ENCODE data around the gene USP17L12. TPM values are rescaled to one million over a fixed set of nuclear protein-coding genes. Genes with fewer than 3 reads are reported as not detected.
"Not testable (repeated sequence)": the region's sequence is repeated elsewhere in the genome, so short reads cannot be mapped to it uniquely, and the experiment has no call there.

The USP17L12 gene
- total RNA-seq, 1 donor from 2014 or later, result not detected

DNA sequence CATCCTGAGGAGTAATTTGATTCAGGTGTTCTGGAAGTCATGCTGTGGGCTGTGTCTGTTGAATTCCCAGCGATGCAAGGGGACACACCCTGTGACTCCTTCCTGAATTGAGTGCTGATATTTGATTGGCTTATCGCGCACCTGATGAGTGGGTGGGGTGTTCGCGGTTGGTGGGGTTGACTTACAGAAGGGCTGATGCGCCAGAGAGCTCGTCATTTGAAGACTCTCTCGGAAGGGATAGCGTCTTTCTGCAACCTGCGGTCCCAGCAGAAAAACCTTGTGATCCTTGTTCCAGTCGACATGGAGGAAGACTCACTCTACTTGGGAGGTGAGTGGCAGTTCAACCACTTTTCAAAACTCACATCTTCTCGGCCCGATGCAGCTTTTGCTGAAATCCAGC lies 33.1 kb downstream of the USP17L12 start, which contains the start of gene USP17L19:
TSS of gene USP17L19 (plus strand) at position 301 of the 400 bp plus-strand sequence. CDS start at position 301, 0 bp downstream.
- not testable (repeated sequence) for H3K36me3 ChIP-seq (ENCODE audit: control insufficient read depth in 3 of 3, insufficient read depth in 3 of 3, low read length in 3 of 3); H3K9me3 ChIP-seq (ENCODE audit: control insufficient read depth in 3 of 3, low read length in 3 of 3); H3K9ac ChIP-seq (ENCODE audit: low read depth in 1 of 3, low read length in 3 of 3); H3K27ac ChIP-seq (ENCODE audit: low read depth, low read length); H3K4me1 ChIP-seq (ENCODE audit: control insufficient read depth in 3 of 3, insufficient read depth in 3 of 3, low read length in 3 of 3); H3K27me3 ChIP-seq (ENCODE audit: control insufficient read depth in 3 of 3, insufficient read depth in 3 of 3, low read length in 3 of 3); H3K4me3 ChIP-seq (ENCODE audit: low read length in 3 of 3)

DNA sequence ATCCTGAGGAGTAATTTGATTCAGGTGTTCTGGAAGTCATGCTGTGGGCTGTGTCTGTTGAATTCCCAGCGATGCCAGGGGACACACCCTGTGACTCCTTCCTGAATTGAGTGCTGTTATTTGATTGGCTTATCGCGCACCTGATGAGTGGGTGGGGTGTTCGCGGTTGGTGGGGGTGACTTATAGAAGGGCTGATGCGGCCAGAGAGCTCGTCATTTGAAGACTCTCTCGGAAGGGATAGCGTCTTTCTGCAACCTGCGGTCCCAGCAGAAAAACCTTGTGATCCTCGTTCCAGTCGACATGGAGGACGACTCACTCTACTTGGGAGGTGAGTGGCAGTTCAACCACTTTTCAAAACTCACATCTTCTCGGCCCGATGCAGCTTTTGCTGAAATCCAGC lies 37.9 kb downstream of the USP17L12 start, which contains the start of gene USP17L20:
TSS of gene USP17L20 (plus strand) at position 301 of the 400 bp plus-strand sequence. CDS start at position 301, 0 bp downstream.
- H3K9ac ChIP-seq (ENCODE audit: low read depth in 1 of 3, low read length in 3 of 3); H3K27me3 ChIP-seq (ENCODE audit: control insufficient read depth in 3 of 3, insufficient read depth in 3 of 3, low read length in 3 of 3); H3K27ac ChIP-seq (ENCODE audit: low read depth, low read length); H3K9me3 ChIP-seq (ENCODE audit: control insufficient read depth in 3 of 3, low read length in 3 of 3); H3K4me1 ChIP-seq (ENCODE audit: control insufficient read depth in 3 of 3, insufficient read depth in 3 of 3, low read length in 3 of 3); H3K36me3 ChIP-seq (ENCODE audit: control insufficient read depth in 3 of 3, insufficient read depth in 3 of 3, low read length in 3 of 3); H3K4me3 ChIP-seq (ENCODE audit: low read length in 3 of 3): not testable (repeated sequence)

DNA sequence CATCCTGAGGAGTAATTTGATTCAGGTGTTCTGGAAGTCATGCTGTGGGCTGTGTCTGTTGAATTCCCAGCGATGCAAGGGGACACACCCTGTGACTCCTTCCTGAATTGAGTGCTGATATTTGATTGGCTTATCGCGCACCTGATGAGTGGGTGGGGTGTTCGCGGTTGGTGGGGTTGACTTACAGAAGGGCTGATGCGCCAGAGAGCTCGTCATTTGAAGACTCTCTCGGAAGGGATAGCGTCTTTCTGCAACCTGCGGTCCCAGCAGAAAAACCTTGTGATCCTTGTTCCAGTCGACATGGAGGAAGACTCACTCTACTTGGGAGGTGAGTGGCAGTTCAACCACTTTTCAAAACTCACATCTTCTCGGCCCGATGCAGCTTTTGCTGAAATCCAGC lies 42.6 kb downstream of the USP17L12 start, which contains the start of gene USP17L21:
TSS of gene USP17L21 (plus strand) at position 301 of the 400 bp plus-strand sequence. CDS start at position 301, 0 bp downstream.
- H3K4me3 ChIP-seq (ENCODE audit: low read length in 3 of 3); H3K9ac ChIP-seq (ENCODE audit: low read depth in 1 of 3, low read length in 3 of 3); H3K36me3 ChIP-seq (ENCODE audit: control insufficient read depth in 3 of 3, insufficient read depth in 3 of 3, low read length in 3 of 3); H3K4me1 ChIP-seq (ENCODE audit: control insufficient read depth in 3 of 3, insufficient read depth in 3 of 3, low read length in 3 of 3); H3K27ac ChIP-seq (ENCODE audit: low read depth, low read length); H3K9me3 ChIP-seq (ENCODE audit: control insufficient read depth in 3 of 3, low read length in 3 of 3); H3K27me3 ChIP-seq (ENCODE audit: control insufficient read depth in 3 of 3, insufficient read depth in 3 of 3, low read length in 3 of 3): not testable (repeated sequence)

DNA sequence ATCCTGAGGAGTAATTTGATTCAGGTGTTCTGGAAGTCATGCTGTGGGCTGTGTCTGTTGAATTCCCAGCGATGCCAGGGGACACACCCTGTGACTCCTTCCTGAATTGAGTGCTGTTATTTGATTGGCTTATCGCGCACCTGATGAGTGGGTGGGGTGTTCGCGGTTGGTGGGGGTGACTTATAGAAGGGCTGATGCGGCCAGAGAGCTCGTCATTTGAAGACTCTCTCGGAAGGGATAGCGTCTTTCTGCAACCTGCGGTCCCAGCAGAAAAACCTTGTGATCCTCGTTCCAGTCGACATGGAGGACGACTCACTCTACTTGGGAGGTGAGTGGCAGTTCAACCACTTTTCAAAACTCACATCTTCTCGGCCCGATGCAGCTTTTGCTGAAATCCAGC lies 47.4 kb downstream of the USP17L12 start, which contains the start of gene USP17L22:
TSS of gene USP17L22 (plus strand) at position 301 of the 400 bp plus-strand sequence. CDS start at position 301, 0 bp downstream.
- not testable (repeated sequence) for H3K4me1 ChIP-seq (ENCODE audit: control insufficient read depth in 3 of 3, insufficient read depth in 3 of 3, low read length in 3 of 3); H3K27me3 ChIP-seq (ENCODE audit: control insufficient read depth in 3 of 3, insufficient read depth in 3 of 3, low read length in 3 of 3); H3K9ac ChIP-seq (ENCODE audit: low read depth in 1 of 3, low read length in 3 of 3); H3K4me3 ChIP-seq (ENCODE audit: low read length in 3 of 3); H3K9me3 ChIP-seq (ENCODE audit: control insufficient read depth in 3 of 3, low read length in 3 of 3); H3K27ac ChIP-seq (ENCODE audit: low read depth, low read length); H3K36me3 ChIP-seq (ENCODE audit: control insufficient read depth in 3 of 3, insufficient read depth in 3 of 3, low read length in 3 of 3)

Other genes starting within 250 kb of the USP17L12 start
- not detected for gene FAM90A26, start 49.7 kb upstream of the USP17L12 start, total RNA-seq
- gene USP17L10, start 9.5 kb upstream of the USP17L12 start, total RNA-seq, result not detected
- not detected for gene USP17L11, start 4.7 kb upstream of the USP17L12 start, total RNA-seq
- gene USP17L13, start 4.7 kb downstream of the USP17L12 start, total RNA-seq, result not detected
- not detected for gene USP17L15, start 14.2 kb downstream of the USP17L12 start, total RNA-seq
- not detected for gene USP17L17, start 23.7 kb downstream of the USP17L12 start, total RNA-seq
- gene USP17L18, start 28.5 kb downstream of the USP17L12 start, total RNA-seq, result not detected
- not detected for gene USP17L19, start 33.2 kb downstream of the USP17L12 start, total RNA-seq
- gene USP17L20, start 38.0 kb downstream of the USP17L12 start, total RNA-seq, result not detected
- gene USP17L21, start 42.7 kb downstream of the USP17L12 start, total RNA-seq, result not detected
- gene USP17L22, start 47.5 kb downstream of the USP17L12 start, total RNA-seq, result not detected
- not detected for gene USP17L24, start 105.0 kb downstream of the USP17L12 start, total RNA-seq
- gene USP17L25, start 109.8 kb downstream of the USP17L12 start, total RNA-seq, result not detected
- gene USP17L26, start 114.5 kb downstream of the USP17L12 start, total RNA-seq, result not detected
- gene USP17L5, start 119.3 kb downstream of the USP17L12 start, total RNA-seq, result not detected
- not detected for gene USP17L27, start 124.0 kb downstream of the USP17L12 start, total RNA-seq
- gene USP17L28, start 128.7 kb downstream of the USP17L12 start, total RNA-seq, result not detected
- not detected for gene USP17L29, start 133.5 kb downstream of the USP17L12 start, total RNA-seq
- gene USP17L30, start 143.0 kb downstream of the USP17L12 start, total RNA-seq, result not detected
- gene DEFB131A, start 224.3 kb downstream of the USP17L12 start, total RNA-seq, result not detected

Measured in skeletal muscle tissue (tissue), 4 donors.